ENCODE measurements around the gene RPL11. TPM values are rescaled to one million over a fixed set of nuclear protein-coding genes. Genes with fewer than 3 reads are reported as not detected.
A peak's percentile ranks its signal among the peaks of the same experiment; 100 is the strongest.
"Not testable (repeated sequence)": the region's sequence is repeated elsewhere in the genome, so short reads cannot be mapped to it uniquely, and the experiment has no call there.

The RPL11 gene
- 732 TPM for total RNA-seq

- DNase-seq (ENCODE audit: low spot score), result peak; percentile 95
Observed at GRCh38 chr1:23691499-23692307, at the start of gene RPL11. Gene RPL11 (plus strand): TSS chr1:23691806. CDS start chr1:23691824, 18 bp downstream.

GRCh38 chr1:23643736-23644554, 47.7 kb upstream of the RPL11 start:
- DNase-seq (ENCODE audit: low spot score), result no peak

GRCh38 chr1:23644555-23644866, 47.1 kb upstream of the RPL11 start:
- DNase-seq (ENCODE audit: low spot score), result no peak

- no peak for DNase-seq (ENCODE audit: low spot score)
Observed at GRCh38 chr1:23645338-23645737, 46.3 kb upstream of the RPL11 start.

GRCh38 chr1:23646091-23646490, 45.5 kb upstream of the RPL11 start:
- no peak for DNase-seq (ENCODE audit: low spot score)

- DNase-seq (ENCODE audit: low spot score), result no peak
Observed at GRCh38 chr1:23646541-23646940, 45.1 kb upstream of the RPL11 start.

GRCh38 chr1:23648576-23648975, 43.0 kb upstream of the RPL11 start:
- DNase-seq (ENCODE audit: low spot score), result no peak

GRCh38 chr1:23649157-23649556, 42.4 kb upstream of the RPL11 start:
- not testable (repeated sequence) for DNase-seq (ENCODE audit: low spot score)

GRCh38 chr1:23650344-23650990, 41.1 kb upstream of the RPL11 start:
- DNase-seq (ENCODE audit: low spot score), result no peak

- no peak for DNase-seq (ENCODE audit: low spot score)
Observed at GRCh38 chr1:23651069-23651808, 40.4 kb upstream of the RPL11 start.

GRCh38 chr1:23657659-23658275, 33.8 kb upstream of the RPL11 start:
- peak; percentile 19 for DNase-seq (ENCODE audit: low spot score)

GRCh38 chr1:23660671-23661070, 30.9 kb upstream of the RPL11 start:
- DNase-seq (ENCODE audit: low spot score), result no peak

- no peak for DNase-seq (ENCODE audit: low spot score)
Observed at GRCh38 chr1:23661887-23662286, 29.7 kb upstream of the RPL11 start.

- DNase-seq (ENCODE audit: low spot score), result no peak
Observed at GRCh38 chr1:23664837-23665795, 26.5 kb upstream of the RPL11 start.

- DNase-seq (ENCODE audit: low spot score), result no peak
Observed at GRCh38 chr1:23667411-23667810, 24.2 kb upstream of the RPL11 start.

- no peak for DNase-seq (ENCODE audit: low spot score)
Observed at GRCh38 chr1:23670709-23671108, 20.9 kb upstream of the RPL11 start.

- DNase-seq (ENCODE audit: low spot score), result peak; percentile 42
Observed at GRCh38 chr1:23673086-23673813, 18.4 kb upstream of the RPL11 start.

GRCh38 chr1:23679815-23680214, 11.8 kb upstream of the RPL11 start:
- DNase-seq (ENCODE audit: low spot score), result no peak

GRCh38 chr1:23682946-23683345, 8.7 kb upstream of the RPL11 start:
- no peak for DNase-seq (ENCODE audit: low spot score)

GRCh38 chr1:23684415-23684814, 7.2 kb upstream of the RPL11 start:
- DNase-seq (ENCODE audit: low spot score), result no peak
